ENCODE results near the gene SKAP1.

The SKAP1 gene

DNA sequence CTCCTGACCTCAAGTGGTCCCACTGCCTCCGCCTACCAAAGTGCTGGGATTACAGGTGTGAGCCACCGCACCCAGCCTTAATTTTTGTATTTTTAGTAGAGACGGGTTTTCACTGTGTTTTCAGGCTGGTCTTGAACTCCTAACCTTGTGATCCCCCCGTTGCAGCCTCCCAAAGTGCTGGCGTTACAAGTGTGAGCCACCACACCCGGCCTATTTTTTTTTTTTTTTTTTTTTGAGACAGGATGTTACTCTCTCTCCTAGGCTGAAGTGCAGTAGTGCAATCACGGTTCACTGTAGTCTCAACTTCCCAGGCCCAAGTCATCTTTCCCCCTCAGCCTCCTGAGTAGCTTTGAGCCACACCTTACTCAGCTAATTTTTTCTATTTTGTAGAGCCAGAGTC, 325.6 kb downstream of the SKAP1 start:
- no peak for DNase-seq (ENCODE audit: low read depth)

- no peak for DNase-seq (ENCODE audit: low read depth)
Measured at GRCh38 chr17:48102798-48103715, 327.0 kb downstream of the SKAP1 start.

- DNase-seq (ENCODE audit: low read depth): no peak
Measured at GRCh38 chr17:48102043-48102750, 327.8 kb downstream of the SKAP1 start.

- peak; percentile 88 for DNase-seq (ENCODE audit: low read depth)
Measured at GRCh38 chr17:48101012-48101720, 328.8 kb downstream of the SKAP1 start, which contains the start of gene CBX1. Gene CBX1, minus strand, starts transcription at chr17:48101478. Its CDS starts 24,474 bp downstream, at chr17:48077004.

GRCh38 chr17:48100591-48101011, 329.4 kb downstream of the SKAP1 start:
- no peak for DNase-seq (ENCODE audit: low read depth)

- DNase-seq (ENCODE audit: low read depth): no peak
Measured at GRCh38 chr17:48100160-48100559, 329.9 kb downstream of the SKAP1 start.

GRCh38 chr17:48095611-48096010, 334.4 kb downstream of the SKAP1 start:
- DNase-seq (ENCODE audit: low read depth): no peak

DNA sequence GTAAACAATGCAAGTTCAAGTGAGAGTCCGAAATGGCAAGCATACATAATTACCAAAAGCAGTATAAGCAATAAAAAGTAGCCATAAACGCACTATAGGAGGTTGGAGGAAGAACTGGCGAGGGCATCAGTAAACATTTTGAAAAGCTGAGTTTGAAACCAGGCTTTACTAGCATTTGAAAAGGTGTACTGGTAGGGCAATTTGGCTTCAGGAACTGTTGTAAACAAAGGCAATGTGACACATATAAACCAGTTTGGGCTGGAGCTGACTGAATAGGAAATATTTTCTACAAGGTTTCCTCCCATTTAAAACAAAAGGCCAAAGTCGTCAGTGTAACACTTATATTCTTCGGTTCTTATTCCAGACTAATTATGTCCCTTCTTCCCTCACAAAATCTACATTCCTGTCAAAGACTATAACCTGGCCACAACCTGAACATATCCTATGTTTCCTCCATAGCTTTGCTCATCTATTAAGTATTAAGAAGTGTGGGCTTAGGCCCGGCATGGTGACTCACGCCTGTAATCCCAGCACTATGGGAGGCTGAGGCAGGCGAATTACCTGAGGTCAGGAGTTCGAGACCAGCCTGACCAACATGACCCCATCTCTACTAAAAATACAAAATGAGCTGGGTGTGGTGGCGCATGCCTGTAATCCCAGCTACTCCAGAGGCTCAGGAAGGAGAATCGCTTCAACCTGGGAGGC, 336.5 kb downstream of the SKAP1 start:
- no peak for DNase-seq (ENCODE audit: low read depth)

DNA sequence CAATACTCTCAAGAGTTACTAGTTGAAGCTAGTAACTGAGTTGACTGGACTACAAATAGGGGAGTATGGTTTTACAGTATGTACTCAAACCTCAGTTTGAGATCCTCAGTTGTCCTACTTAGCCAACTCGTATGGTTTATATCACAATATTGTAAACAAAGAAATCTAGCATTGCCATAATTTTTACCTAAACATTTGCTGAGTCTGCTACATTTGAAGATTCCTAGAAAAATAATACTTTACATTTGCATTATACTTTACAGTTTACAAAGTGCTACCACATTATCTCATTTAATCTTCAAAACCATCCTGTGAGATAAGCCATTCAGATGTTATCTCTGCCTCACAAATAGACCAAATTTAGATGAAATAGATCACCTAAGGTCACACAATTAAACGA, 345.1 kb downstream of the SKAP1 start:
- no peak for DNase-seq (ENCODE audit: low read depth)

All from stimulated activated CD8-positive, alpha-beta memory T cell treated with anti-CD3 and anti-CD28 coated beads, Interleukin-12 subunit alpha, Interleukin-12 subunit beta, amount 100 ng/mL, for 4 hours (primary cell).